Breast epithelium (tissue), 4 donors: ENCODE results near the gene LCT. TPM values are rescaled to one million over a fixed set of nuclear protein-coding genes. Genes with fewer than 3 reads are reported as not detected.

ENCODE experiments used
- DNase-seq, 2 donors: peaks; one replicate each; pipeline ENCODE4 v3.0.0-alpha.2; 2019; ENCODE audit warnings: low spot score in 2 of 2
- H3K27ac ChIP-seq, 2 donors: fragments of 200-600 bp; sonication (generic) in 1 of 2; one replicate each; pipeline ENCODE4 v1.5.1; 2016 to 2019; ENCODE audit warnings: mild to moderate bottlenecking in 1 of 2
- H3K27me3 ChIP-seq, 2 donors: fragments of 200-600 bp; sonication (generic) in 1 of 2; one replicate each; pipeline versions ENCODE4 v1.5.1 to v1.6.0; 2017 to 2019; ENCODE audit warnings: control low read depth in 1 of 2, mild to moderate bottlenecking in 1 of 2
- H3K36me3 ChIP-seq: fragments of 200-600 bp; one replicate; pipeline ENCODE4 v1.5.1; 2019
- H3K4me1 ChIP-seq, 2 donors: fragments of 200-600 bp; sonication (generic); one replicate each; pipeline ENCODE4 v1.5.1; 2016 to 2019; ENCODE audit warnings: control low read depth in 1 of 2
- H3K4me3 ChIP-seq, 3 donors: fragments of 200-600 bp; sonication (generic); 1 replicate in 2 of 3; 2 replicates in 1 of 3; pipeline ENCODE4 v1.5.1; 2016 to 2019; ENCODE audit warnings: mild to moderate bottlenecking in 3 of 3, moderate library complexity in 2 of 3
- H3K9me3 ChIP-seq, 2 donors: fragments of 200-600 bp; sonication (generic) in 1 of 2; one replicate each; pipeline ENCODE4 v1.5.1; 2016 to 2019; ENCODE audit warnings: control low read depth in 1 of 2
- CTCF ChIP-seq, 3 donors: fragments of 450-650 bp; IDR thresholded peaks; one replicate each; pipeline ENCODE4 v1.5.1; 2016 to 2017; ENCODE audit warnings: antibody characterized with exemption in 3 of 3, mild to moderate bottlenecking in 3 of 3, moderate library complexity in 3 of 3
- POLR2A ChIP-seq: fragments of 450-650 bp; IDR thresholded peaks from one replicate; pipeline ENCODE4 v1.6.1; 2016; ENCODE audit warnings: antibody characterized with exemption, mild to moderate bottlenecking, moderate library complexity
- POLR2AphosphoS5 ChIP-seq, 3 donors: sonication (generic); formaldehyde crosslinking; IDR thresholded peaks; one replicate each; pipeline ENCODE4 v1.6.1; 2017; ENCODE audit warnings: antibody characterized with exemption in 3 of 3
- intact Hi-C: fragments of 100-400 bp; cut with DNase I; formaldehyde crosslinking; loops from one replicate; pipeline ENCODE4 v1.15.1; 2023; ENCODE audit warnings: low total_unique reads
- total RNA-seq, 3 donors: library from RNA; depleted of rRNA; stranded (reverse); fragments of >200 nt; gene quantifications; one replicate each; pipeline ENCODE4 v1.1.0, GENCODE V29; 2016

LCT gene
- total RNA-seq, 3 donors from 2014 or later = not detected

DNA sequence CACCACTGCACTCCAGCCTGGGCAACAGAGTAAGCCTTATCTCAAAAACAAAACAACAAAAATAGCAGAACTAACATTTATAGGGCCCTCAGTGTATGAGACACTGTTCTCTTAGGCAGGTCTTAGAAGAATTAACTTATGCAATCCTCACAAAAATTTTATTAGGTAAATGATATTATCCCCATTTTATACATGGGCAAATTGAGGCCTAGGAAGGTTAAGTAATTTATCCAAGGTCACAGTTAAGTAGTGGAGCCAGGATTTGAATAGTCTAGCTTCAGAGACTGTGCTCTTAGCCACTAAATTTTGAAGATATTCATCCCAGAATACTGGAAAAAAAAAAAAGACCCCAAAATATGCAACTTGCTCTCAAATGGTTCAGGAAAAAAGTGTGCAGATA, 16.4 kb upstream of the LCT start:
- TF ChIP-seq CTCF (IDR thresholded peaks at IDR 0.05) (no peak), POLR2AphosphoS5 (IDR thresholded peaks at IDR 0.05) (no peak), POLR2A (no peak)
- Histone ChIP-seq H3K4me3 (no peak overlapping the region), H3K4me1 (no peaks in the 10 kb centered on the region), H3K9me3 (no peaks in the 10 kb centered on the region), H3K27ac (no peak overlapping the region), H3K36me3 (peaks cover 5% of the 10 kb centered on the region), H3K27me3 (no peaks in the 10 kb centered on the region)
- DNase-seq = no peak
- intact Hi-C loops = no loop called here

- intact Hi-C loops = no loop called here
- H3K9me3 ChIP-seq = no peaks in the 10 kb centered on the region
- H3K36me3 ChIP-seq = peaks cover 5% of the 10 kb centered on the region
- no peak overlapping the region for H3K4me3 ChIP-seq
- no peaks in the 10 kb centered on the region for H3K4me1 ChIP-seq
- DNase-seq = no peak
- no peaks in the 10 kb centered on the region for H3K27me3 ChIP-seq
- no peak for TF ChIP-seq POLR2A
- no peak for TF ChIP-seq CTCF (IDR thresholded peaks at IDR 0.05)
- no peak overlapping the region for H3K27ac ChIP-seq
Measured at GRCh38 chr2:135851858-135852257, 14.9 kb upstream of the LCT start.

- no peak for DNase-seq
- TF ChIP-seq POLR2AphosphoS5 (IDR thresholded peaks at IDR 0.05) = no peak
- Histone ChIP-seq H3K9me3 (no peaks in the 10 kb centered on the region), H3K27me3 (no peaks in the 10 kb centered on the region), H3K36me3 (peaks cover 8% of the 10 kb centered on the region), H3K4me3 (no peak overlapping the region), H3K27ac (no peak overlapping the region), H3K4me1 (no peaks in the 10 kb centered on the region)
- intact Hi-C loops = no loop called here
Measured at GRCh38 chr2:135850892-135851668, 14.1 kb upstream of the LCT start.

- Histone ChIP-seq H3K36me3 (peaks cover 11% of the 10 kb centered on the region), H3K9me3 (no peaks in the 10 kb centered on the region), H3K4me1 (no peaks in the 10 kb centered on the region), H3K4me3 (no peak overlapping the region), H3K27me3 (no peaks in the 10 kb centered on the region), H3K27ac (no peak overlapping the region)
- TF ChIP-seq POLR2AphosphoS5 (IDR thresholded peaks at IDR 0.05) = no peak
- TF ChIP-seq CTCF (IDR thresholded peaks at IDR 0.05) = no peak
- TF ChIP-seq POLR2A = no peak
- DNase-seq = no peak
- intact Hi-C loops = no loop called here
Measured at GRCh38 chr2:135849087-135849486, 12.1 kb upstream of the LCT start.

DNA sequence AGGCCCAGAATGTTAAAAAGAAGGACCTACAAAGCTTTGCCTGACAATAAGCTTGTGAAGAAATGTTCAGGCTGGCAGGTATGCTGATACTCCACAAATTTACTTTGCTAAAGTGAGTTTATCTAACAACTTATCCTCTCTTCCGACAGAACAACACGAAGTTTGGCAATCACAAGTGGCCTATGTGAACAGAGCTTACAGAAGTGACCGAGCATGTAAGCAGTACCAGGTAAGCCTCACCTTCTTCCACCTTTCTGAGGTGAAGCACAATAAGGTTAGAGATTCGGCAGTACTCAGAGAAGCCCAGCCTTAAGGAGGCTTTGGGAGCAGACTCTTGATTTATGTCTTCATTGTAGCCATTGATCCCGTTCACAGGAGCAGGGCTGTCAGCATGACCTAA, 9.0 kb upstream of the LCT start:
- TF ChIP-seq POLR2AphosphoS5 (IDR thresholded peaks at IDR 0.05) (no peak), POLR2A (no peak)
- Histone ChIP-seq H3K4me1 (no peaks in the 10 kb centered on the region), H3K27ac (no peak overlapping the region), H3K27me3 (no peaks in the 10 kb centered on the region), H3K4me3 (no peak overlapping the region), H3K36me3 (peaks cover 10% of the 10 kb centered on the region), H3K9me3 (no peaks in the 10 kb centered on the region)
- intact Hi-C loops = no loop called here
- DNase-seq = no peak

DNA sequence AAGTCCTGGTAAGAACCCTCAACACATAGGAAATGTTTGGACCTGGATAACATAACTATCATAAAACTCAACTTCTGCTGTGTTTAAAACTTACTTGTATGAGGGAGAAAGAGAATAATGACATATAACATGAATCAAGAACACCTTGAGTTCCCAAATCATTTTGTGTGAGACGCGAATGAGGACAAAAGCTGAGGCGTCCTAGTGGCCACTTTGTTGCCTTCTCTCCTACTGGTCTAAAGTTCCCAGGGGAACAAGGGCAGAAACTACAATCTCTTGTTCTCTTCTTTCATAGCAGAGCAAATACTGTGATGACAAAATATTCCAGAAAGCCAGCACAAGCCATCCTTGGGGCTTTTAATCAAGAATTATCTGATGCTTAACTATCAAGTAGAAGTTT, 8.3 kb upstream of the LCT start:
- no peak for TF ChIP-seq POLR2AphosphoS5 (IDR thresholded peaks at IDR 0.05)
- no peak for TF ChIP-seq CTCF (IDR thresholded peaks at IDR 0.05)
- no peak for TF ChIP-seq POLR2A
- Histone ChIP-seq H3K9me3 (no peaks in the 10 kb centered on the region), H3K4me1 (no peaks in the 10 kb centered on the region), H3K27ac (no peak overlapping the region), H3K4me3 (no peak overlapping the region), H3K36me3 (peaks cover 6% of the 10 kb centered on the region), H3K27me3 (no peaks in the 10 kb centered on the region)
- intact Hi-C loops = no loop called here
- DNase-seq = no peak
